A673 (cell line): ENCODE data around the gene CLK4. TPM values are rescaled to one million over a fixed set of nuclear protein-coding genes. Genes with fewer than 3 reads are reported as not detected.

Experiments
- BruUV-seq: library from RNA; stranded (reverse); fragments of 400-500 nt; replicated peaks from 2 replicates; lab custom pipeline; 2021; lab: Mats Ljungman, UMichigan
- CTCF ChIA-PET: fragments of 300-600 bp; sonication (Branson Sonifier 250); formaldehyde crosslinking; loops from one replicate; lab custom pipeline; 2022; ENCODE audit warnings: antibody characterized with exemption; lab: Charles Lee
- POLR2A ChIA-PET: fragments of 300-600 bp; sonication (Branson Sonifier 250); formaldehyde crosslinking; loops from one replicate; lab custom pipeline; 2022; ENCODE audit warnings: antibody characterized with exemption; ENCODE audit not compliant: low non-redundant PET; lab: Charles Lee
- DNase-seq: peaks from one replicate; pipeline ENCODE4 v3.0.0-alpha.2; 2015; ENCODE audit warnings: low spot score
- H3K27ac ChIP-seq: fragments of 200-600 bp; sonication (generic); 2 replicates; pipeline ENCODE4 v1.5.1; 2016; ENCODE audit warnings: mixed run types, low read depth, mild to moderate bottlenecking, mixed read lengths, antibody characterized with exemption, low read length; ENCODE audit not compliant: poor library complexity, severe bottlenecking
- H3K27me3 ChIP-seq: fragments of 200-600 bp; sonication (generic); replicated peaks from 2 replicates; pipeline ENCODE4 v1.6.1; 2017; ENCODE audit warnings: mixed run types, low read depth, mild to moderate bottlenecking, mixed read lengths, antibody characterized with exemption, low read length; ENCODE audit not compliant: insufficient read depth, poor library complexity
- H3K36me3 ChIP-seq: fragments of 200-600 bp; sonication (generic); 2 replicates; pipeline ENCODE4 v1.6.1; 2016; ENCODE audit warnings: mixed run types, mild to moderate bottlenecking, mixed read lengths, antibody characterized with exemption, low read length; ENCODE audit not compliant: insufficient read depth, poor library complexity, severe bottlenecking
- H3K4me1 ChIP-seq: fragments of 200-600 bp; sonication (generic); 2 replicates; pipeline ENCODE4 v1.6.1; 2017; ENCODE audit warnings: mixed run types, mild to moderate bottlenecking, mixed read lengths, antibody characterized with exemption, low read length; ENCODE audit not compliant: insufficient read depth, poor library complexity, severe bottlenecking
- H3K4me3 ChIP-seq: fragments of 200-600 bp; sonication (generic); 2 replicates; pipeline ENCODE4 v1.5.1; 2016; ENCODE audit warnings: low read depth, mixed run types, mild to moderate bottlenecking, mixed read lengths, low read length; ENCODE audit not compliant: poor library complexity, severe bottlenecking
- H3K9me3 ChIP-seq: fragments of 200-600 bp; sonication (generic); 2 replicates; pipeline ENCODE4 v1.6.1; 2016; ENCODE audit warnings: mixed run types, low read depth, mild to moderate bottlenecking, mixed read lengths, antibody characterized with exemption, low read length; ENCODE audit not compliant: poor library complexity, severe bottlenecking
- EZH2 ChIP-seq: fragments of 200-600 bp; sonication (generic); IDR thresholded peaks from 2 replicates; pipeline ENCODE4 v1.6.1; 2017; ENCODE audit warnings: borderline replicate concordance, low read depth, mild to moderate bottlenecking, mixed read lengths, antibody characterized with exemption, low read length; ENCODE audit not compliant: poor library complexity, severe bottlenecking
- intact Hi-C: fragments of 100-400 bp; cut with micrococcal nuclease; formaldehyde crosslinking; loops from one replicate; pipeline ENCODE4 v1.10.0; 2022; ENCODE audit not compliant: unreplicated experiment
- total RNA-seq: library from RNA; stranded (reverse); gene quantifications from 2 replicates; pipeline ENCODE4 v1.2.3, GENCODE V29; 2021
- TF ChIP-seq, protein P1 (sequence below): fragments of 300-800, 200-600 bp; sonication (generic); conservative IDR thresholded peaks from 2 replicates; pipeline ENCODE4 v1.5.1; 2017; ENCODE audit warnings: low read depth, mild to moderate bottlenecking, antibody characterized with exemption, low read length, moderate library complexity, mixed read lengths

The CLK4 gene
- total RNA-seq, 1 experiment from 2014 or later: 24.2 TPM

- intact Hi-C loops: no loop called here
- no peak for TF ChIP-seq EZH2
- TF ChIP-seq, protein P1, sequence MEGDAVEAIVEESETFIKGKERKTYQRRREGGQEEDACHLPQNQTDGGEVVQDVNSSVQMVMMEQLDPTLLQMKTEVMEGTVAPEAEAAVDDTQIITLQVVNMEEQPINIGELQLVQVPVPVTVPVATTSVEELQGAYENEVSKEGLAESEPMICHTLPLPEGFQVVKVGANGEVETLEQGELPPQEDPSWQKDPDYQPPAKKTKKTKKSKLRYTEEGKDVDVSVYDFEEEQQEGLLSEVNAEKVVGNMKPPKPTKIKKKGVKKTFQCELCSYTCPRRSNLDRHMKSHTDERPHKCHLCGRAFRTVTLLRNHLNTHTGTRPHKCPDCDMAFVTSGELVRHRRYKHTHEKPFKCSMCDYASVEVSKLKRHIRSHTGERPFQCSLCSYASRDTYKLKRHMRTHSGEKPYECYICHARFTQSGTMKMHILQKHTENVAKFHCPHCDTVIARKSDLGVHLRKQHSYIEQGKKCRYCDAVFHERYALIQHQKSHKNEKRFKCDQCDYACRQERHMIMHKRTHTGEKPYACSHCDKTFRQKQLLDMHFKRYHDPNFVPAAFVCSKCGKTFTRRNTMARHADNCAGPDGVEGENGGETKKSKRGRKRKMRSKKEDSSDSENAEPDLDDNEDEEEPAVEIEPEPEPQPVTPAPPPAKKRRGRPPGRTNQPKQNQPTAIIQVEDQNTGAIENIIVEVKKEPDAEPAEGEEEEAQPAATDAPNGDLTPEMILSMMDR: no peak
- Histone ChIP-seq H3K9me3 (no peaks in the 10 kb centered on the region), H3K27ac (no peak overlapping the region), H3K4me3 (no peak overlapping the region), H3K36me3 (no peaks in the 10 kb centered on the region), H3K27me3 (no peaks in the 10 kb centered on the region), H3K4me1 (no peaks in the 10 kb centered on the region)
- no peak for DNase-seq
- no TSS peak for BruUV-seq
- ChIA-PET CTCF (no interaction called here), POLR2A (no interaction called here)
Observed at GRCh38 chr5:178670351-178670885, 43.6 kb upstream of the CLK4 start.

DNA sequence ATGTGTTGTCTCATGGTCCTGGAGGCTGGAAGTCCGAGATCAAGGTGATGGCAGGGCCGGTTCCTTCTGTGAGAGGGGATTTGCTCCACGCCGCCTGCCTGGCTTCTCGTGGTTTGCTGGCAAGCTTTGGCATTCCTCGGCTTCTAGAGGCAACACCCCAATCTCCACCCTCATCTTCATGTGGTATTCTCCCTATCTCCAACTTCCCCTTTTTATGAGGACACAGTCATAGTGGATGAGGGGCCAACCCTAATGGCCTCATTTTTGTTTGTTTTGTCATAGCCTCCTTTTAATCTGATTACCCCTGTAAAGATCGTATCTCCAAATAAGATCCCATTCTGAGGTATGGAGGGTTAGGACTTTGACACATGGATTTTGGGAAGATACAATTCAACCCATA, 41.7 kb upstream of the CLK4 start:
- no TSS peak for BruUV-seq
- Histone ChIP-seq H3K27ac (no peak overlapping the region), H3K9me3 (no peaks in the 10 kb centered on the region), H3K4me1 (no peaks in the 10 kb centered on the region), H3K36me3 (no peaks in the 10 kb centered on the region), H3K27me3 (no peaks in the 10 kb centered on the region), H3K4me3 (no peak overlapping the region)
- CTCF ChIA-PET: no interaction called here
- TF ChIP-seq, protein P1: no peak
- TF ChIP-seq EZH2: no peak
- intact Hi-C loops: no loop called here
- DNase-seq: no peak
- POLR2A ChIA-PET: no interaction called here

- no peak overlapping the region for H3K4me3 ChIP-seq
- ChIA-PET CTCF (no interaction called here), POLR2A (interaction anchor here (0.6 kb wide), 1 partner anchor 766 kb away, joined by 8 read pairs; no protein-coding TSS in a partner anchor)
- BruUV-seq: no TSS peak
- H3K9me3 ChIP-seq: no peaks in the 10 kb centered on the region
- no peak overlapping the region for H3K27ac ChIP-seq
- no peak for TF ChIP-seq EZH2
- TF ChIP-seq, protein P1: no peak
- intact Hi-C loops: no loop called here
- H3K4me1 ChIP-seq: no peaks in the 10 kb centered on the region
- H3K36me3 ChIP-seq: no peaks in the 10 kb centered on the region
- H3K27me3 ChIP-seq: no peaks in the 10 kb centered on the region
- no peak for DNase-seq
Observed at GRCh38 chr5:178667688-178668087, 40.8 kb upstream of the CLK4 start.
